NCI-H2196 treated with DMSO at 0.1 percent for 48 hours (cell line): Measurements from ENCODE around the gene TEKTIP1.
"Not testable (repeated sequence)": the region's sequence is repeated elsewhere in the genome, so short reads cannot be mapped to it uniquely, and the experiment has no call there.

Source experiments
- DNase-seq: peaks from one replicate; lab custom pipeline; 2025; ENCODE audit not compliant: unreplicated experiment; lab: John Stamatoyannopoulos, UW

Gene TEKTIP1

DNA sequence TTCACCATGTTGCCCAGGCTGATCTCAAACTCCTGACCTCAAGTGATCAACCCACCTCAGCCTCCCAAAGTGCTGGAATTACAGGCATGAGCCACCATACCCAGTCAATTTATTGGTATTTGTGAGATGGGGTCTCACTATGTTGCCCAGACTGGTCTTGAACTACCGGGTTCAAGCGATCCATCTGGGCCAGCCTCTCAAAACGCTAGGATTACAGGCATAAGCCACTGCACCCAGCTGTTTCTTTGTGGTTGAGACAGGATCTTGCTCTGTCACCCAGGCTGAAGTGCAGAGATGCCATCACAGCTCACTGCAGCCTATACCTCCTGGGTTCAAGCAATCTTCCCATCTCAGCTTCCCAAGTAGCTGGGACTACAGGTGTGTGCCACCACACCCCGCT is 42.8 kb downstream of the TEKTIP1 start:
- DNase-seq = not testable (repeated sequence)

DNA sequence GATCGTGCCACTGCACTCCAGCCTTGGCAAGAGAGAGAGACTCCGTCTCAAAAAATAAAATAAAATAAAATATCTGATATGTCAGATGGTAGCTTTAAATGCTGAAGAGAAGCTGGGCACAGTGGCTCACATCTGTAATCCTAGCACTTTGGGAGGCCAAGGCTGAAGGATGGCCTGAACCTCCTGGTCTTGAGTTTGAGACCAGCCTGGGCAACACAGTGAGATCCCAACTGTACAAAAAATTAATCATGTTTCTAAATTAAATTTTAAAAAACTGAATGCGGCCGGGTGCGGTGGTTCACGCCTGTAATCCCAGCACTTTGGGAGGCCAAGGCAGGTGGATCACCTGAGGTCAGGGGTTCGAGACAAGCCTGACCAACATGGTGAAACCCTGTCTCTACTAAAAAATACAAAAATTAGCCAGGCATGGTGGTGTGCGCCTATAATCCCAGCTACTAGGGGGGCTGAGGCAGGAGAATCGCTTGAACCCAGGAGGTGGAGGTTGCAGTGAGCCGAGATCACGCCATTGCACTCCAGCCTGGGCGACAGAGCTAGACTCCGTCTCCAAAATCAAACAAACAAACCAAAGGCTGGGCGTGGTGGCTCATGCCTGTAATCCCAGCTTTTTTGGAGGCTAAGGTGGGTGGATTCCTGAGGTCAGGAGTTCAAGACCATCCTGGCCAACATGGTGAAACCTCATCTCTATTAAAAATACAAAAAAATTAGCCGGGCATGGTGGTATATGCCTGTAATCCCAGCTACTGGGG is 45.2 kb downstream of the TEKTIP1 start:
- DNase-seq = not testable (repeated sequence)

DNA sequence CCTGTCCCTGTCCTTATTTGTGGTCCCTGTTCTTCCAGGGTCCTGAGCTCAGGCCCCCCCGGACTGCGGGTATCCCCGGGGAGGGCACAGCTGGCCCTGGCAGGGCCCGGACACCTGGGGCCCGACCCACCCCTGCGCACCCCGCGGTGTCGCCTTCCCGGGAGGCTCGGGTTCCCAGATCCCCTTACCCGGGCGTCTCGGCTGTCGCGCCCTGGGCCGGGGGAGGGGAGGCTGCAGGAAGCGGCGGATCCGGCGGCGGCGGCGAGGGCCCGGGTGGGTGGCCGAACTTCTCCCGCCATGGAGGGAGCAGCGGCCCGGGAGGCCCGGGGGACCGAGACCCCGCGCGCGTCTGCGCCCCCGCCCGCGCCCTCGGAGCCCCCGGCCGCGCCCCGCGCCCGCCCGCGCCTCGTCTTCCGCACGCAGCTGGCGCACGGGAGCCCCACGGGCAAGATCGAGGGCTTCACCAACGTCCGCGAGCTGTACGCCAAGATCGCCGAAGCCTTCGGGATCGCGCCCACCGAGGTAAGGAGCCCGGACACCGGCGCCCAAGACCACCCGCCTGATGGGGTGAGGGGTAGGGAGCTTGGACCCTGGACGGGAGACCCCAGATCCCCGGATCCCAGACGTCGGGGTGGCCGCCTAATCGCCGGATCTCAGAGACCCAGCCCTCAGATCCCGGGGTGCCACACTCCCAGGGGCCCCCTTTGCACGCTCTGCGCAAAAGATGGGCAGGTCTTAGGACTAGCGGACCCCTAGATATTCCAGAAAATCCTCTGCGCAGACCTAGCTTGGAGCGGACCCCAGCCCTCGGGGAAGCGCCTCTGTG is 46.5 kb downstream of the TEKTIP1 start, which contains the start of gene GIPC3:
Gene GIPC3, plus strand, starts transcription at position 178 of the 826 bp plus-strand sequence. Its CDS starts 120 bp downstream, at position 298.
- DNase-seq = no peak

DNA sequence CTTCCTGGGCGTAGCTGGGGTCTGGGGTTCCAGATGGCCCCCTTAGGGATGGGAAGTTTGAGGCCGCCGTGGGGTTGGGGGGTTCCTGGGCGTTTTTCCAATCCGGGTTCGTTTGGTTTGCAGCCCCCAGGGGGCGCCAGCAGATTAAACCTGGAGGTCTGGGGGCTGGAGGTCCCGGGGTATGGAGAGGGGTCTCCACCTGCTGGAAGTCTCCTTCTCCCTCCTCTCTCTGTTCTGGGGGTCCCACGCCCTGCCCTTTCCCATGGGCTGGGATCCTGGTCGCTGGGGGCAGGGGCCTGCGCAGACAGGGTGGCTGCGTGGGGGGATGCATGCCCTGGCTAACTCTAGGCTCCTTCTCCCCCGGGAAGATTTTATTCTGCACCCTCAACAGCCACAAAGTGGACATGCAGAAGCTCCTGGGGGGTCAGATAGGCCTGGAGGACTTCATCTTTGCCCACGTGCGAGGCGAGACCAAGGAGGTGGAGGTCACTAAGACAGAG is 47.2 kb downstream of the TEKTIP1 start:
- DNase-seq = no peak

DNA sequence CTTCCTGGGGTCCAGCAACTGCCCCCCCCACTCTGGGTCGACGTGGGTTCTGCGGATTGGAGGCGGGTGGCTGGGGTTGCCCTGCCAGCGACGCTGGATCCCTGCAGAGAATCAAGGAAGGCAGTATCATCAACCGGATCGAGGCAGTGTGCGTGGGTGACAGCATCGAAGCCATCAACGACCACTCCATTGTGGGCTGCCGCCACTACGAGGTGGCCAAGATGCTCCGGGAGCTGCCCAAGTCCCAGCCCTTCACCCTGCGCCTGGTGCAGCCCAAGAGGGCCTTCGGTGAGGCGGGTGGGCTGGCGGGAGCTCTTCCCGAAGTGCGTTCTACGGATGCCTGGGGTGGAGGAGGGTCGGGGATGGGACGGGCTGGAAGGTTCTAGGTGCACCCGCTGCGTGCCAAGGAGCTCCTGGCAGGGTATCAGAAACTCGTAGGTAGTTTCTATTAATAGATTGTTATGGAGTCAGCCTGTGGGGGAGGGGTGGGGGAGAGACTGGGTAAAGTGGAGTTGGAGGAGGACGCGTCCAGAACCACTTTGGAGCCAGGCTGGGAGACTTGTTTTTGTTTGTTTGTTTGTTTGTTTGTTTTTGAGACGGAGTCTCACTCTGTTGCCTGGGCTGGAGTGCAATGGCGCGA is 47.9 kb downstream of the TEKTIP1 start:
- no peak for DNase-seq

DNA sequence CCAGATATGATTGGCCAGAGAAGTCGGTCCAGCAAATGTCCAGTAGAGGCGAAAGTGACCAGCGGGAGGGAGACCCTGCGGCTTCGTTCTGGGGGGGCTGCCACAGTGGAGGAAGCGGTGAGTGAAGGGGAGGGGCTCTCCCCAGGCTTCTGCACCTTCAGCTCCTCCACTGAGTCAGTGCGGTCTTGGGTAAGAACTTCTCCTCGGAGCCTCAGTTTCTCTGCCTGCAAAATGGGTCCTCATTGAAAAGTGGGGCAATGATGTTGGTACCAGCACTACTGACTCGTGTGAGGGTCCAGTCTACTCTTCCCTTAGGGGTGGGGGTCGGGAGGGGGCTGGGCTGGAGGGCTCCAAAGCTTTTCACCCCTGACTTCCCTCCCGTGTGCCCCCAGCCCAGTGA is 50.5 kb downstream of the TEKTIP1 start:
- DNase-seq = no peak

DNA sequence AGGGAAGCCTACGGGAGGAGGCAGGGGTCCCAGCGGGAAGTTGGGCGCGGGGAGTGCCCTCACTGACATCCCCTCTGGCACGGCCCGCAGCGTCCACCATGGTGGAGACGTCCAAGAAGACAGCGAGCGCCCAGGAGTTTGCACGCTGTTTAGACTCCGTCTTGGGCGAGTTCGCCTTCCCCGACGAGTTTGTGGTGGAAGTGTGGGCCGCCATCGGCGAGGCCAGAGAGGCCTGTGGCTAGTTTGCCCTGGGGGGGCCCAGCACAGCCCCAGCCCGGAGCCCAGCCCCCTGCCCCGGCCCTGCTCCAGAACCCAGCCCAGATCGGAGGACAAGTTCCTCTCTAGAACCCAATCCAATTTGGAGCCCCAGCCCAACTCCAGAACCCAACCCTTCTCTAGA is 51.0 kb downstream of the TEKTIP1 start:
- DNase-seq = no peak

DNA sequence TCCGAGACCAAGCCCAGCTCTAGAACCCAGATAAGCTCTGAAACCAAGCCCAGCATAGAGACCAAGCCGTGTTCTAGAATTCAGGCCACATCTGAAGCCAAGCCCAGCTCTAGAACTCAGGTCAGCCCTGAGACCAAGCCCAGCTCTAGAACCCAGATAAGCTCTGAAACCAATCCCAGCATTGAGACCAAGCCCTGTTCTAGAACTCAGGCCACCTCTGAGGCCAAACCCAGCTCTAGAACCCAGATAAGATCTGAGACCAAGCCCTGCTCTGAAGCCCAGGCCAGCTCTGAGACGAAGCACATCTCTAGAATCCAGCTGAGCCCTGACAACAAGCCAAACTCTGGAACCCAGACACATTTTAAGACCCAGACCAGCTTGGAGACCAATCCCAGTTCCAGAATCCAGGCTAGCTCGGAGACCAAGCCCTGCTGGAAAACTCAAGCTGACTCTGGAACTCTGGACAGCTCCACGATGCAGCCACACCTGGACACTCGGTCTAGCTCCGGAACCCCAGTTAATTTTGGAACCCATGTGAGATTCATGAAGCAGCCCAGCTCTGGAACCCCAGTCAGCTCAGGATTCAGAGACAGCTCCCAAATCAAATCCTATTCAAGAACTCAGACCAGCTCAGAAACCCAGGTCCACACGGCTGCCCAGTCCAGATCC is 52.2 kb downstream of the TEKTIP1 start:
- DNase-seq = no peak

DNA sequence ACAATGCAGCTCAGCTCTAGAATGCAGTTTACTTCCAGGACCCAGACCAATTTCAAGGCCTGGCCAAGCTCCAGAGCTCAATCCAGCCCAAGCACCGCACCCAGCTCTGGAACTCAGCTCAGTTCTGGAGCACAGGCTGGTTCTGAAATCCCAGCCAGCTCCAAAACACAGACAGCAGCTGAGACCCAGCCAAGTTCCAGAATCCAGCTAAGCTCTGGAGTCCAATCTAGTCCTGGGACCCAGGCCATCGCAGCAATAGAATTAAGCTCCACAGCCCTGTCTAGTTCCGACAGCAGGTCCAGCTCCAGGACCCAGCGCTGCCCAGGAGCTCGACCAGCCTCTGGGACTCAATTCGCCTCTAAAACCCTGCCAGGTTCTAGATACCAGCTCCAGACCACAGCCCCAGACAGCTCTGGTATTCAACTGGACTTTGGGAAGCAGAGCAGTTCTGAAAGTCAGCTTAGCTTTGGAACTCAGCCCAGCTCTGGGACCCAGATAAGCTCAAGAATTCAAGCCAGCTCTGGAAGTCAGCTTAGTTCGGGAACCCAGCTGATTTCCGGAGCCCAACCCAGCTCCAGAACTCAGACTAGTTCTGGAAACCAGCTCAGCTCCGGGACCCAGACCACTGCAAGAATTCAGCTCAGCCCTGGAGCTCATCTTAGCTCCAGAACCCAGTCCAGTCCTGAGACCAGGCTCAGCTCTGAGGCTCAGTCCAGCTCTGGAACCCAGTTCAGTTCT is 53.1 kb downstream of the TEKTIP1 start:
- DNase-seq = no peak

DNA sequence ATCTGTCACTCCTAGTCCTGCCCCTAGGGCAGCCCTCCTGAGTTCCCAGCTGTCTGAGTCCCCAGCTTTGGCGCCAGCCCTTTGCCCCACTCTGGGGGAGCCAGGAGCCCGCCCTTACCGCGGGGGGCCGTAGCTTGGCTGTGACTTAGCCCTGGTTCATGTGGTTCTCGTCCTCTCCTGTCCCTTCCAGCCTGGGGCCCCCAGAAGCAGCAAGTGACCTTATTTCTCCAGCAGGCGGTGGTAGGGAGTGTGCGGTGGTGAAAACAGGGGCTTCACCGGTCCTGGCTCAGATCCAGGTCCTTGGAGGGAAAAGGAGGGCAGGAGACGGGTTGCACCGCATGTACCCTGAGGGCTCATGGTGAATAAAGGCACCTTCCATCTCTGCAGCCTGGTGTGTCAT is 54.2 kb downstream of the TEKTIP1 start:
- no peak for DNase-seq
